Transverse colon (tissue), 3 donors: ENCODE measurements around the gene GDPD2.

ENCODE experiments used
- POLR2A ChIP-seq: fragments of 450-650 bp; IDR thresholded peaks from one replicate; pipeline ENCODE4 v1.6.1; 2016; ENCODE audit warnings: antibody characterized with exemption, mild to moderate bottlenecking, moderate library complexity
- TF ChIP-seq, protein P1 (sequence below), 5 experiments: fragments of 200-600 bp in 3 of 5; fragments of 450-650 bp in 2 of 5; sonication (generic) in 3 of 5; IDR thresholded peaks; 1 replicate in 2 of 5; 2 replicates in 3 of 5; pipeline ENCODE4 v1.5.1; 2016 to 2017; ENCODE audit warnings: antibody characterized with exemption in 5 of 5, inconsistent platforms in 3 of 5, mild to moderate bottlenecking in 2 of 5, moderate library complexity in 1 of 5

GRCh38 chrX:70452143-70452733 is 29.1 kb downstream of the GDPD2 start:
- TF ChIP-seq, protein P1, sequence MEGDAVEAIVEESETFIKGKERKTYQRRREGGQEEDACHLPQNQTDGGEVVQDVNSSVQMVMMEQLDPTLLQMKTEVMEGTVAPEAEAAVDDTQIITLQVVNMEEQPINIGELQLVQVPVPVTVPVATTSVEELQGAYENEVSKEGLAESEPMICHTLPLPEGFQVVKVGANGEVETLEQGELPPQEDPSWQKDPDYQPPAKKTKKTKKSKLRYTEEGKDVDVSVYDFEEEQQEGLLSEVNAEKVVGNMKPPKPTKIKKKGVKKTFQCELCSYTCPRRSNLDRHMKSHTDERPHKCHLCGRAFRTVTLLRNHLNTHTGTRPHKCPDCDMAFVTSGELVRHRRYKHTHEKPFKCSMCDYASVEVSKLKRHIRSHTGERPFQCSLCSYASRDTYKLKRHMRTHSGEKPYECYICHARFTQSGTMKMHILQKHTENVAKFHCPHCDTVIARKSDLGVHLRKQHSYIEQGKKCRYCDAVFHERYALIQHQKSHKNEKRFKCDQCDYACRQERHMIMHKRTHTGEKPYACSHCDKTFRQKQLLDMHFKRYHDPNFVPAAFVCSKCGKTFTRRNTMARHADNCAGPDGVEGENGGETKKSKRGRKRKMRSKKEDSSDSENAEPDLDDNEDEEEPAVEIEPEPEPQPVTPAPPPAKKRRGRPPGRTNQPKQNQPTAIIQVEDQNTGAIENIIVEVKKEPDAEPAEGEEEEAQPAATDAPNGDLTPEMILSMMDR (IDR thresholded peaks at IDR 0.05), result peak; percentile 61 to 70 (median 65)
- peak; percentile 38 for TF ChIP-seq POLR2A
